ENCODE results near the gene TXNIP. TPM values are rescaled to one million over a fixed set of nuclear protein-coding genes. Genes with fewer than 3 reads are reported as not detected.

TXNIP gene
- total RNA-seq, 1 donor from 2014 or later = 157 TPM

- H3K36me3 Mint-ChIP-seq (ENCODE audit: low read depth, unreplicated experiment) = peaks cover 3% of the 10 kb centered on the region
- H3K27ac ChIP-seq (ENCODE audit: low read depth, low read length) = no peak overlapping the region
- no peaks in the 10 kb centered on the region for H3K9me3 ChIP-seq (ENCODE audit: insufficient read depth, low read depth, low read length)
- H3K9ac ChIP-seq (ENCODE audit: low read length) = no peak overlapping the region
- no peak overlapping the region for H3K4me3 Mint-ChIP-seq (ENCODE audit: unreplicated experiment)
- no peaks in the 10 kb centered on the region for H4K20me1 ChIP-seq (ENCODE audit: insufficient read depth, low read length)
- H3K4me2 ChIP-seq (ENCODE audit: low read length) = no peak overlapping the region
- H3K27me3 ChIP-seq (ENCODE audit: insufficient read depth, low read length) = peaks cover 24% of the 10 kb centered on the region
- H2AFZ ChIP-seq (ENCODE audit: low read depth, low read length) = no peak overlapping the region
- H3K4me1 Mint-ChIP-seq (ENCODE audit: low read depth, unreplicated experiment) = peaks cover 6% of the 10 kb centered on the region
- H3K27me3 Mint-ChIP-seq (ENCODE audit: low read depth, unreplicated experiment) = peaks cover 33% of the 10 kb centered on the region
- peaks cover 6% of the 10 kb centered on the region for H3K9me3 Mint-ChIP-seq (ENCODE audit: unreplicated experiment)
- DNase-seq (ENCODE audit: low read depth) (no peak), FAIRE-seq (no peak)
- TF ChIP-seq CTCF (IDR thresholded peaks at IDR 0.05; ENCODE audit: insufficient read depth, low read depth, low read length) (no peak), EZH2 (IDR thresholded peaks at IDR 0.05; ENCODE audit: insufficient read depth, low read length) (no peak)
- no peaks in the 10 kb centered on the region for H3K4me1 ChIP-seq (ENCODE audit: insufficient read depth, low read length)
- H3K27ac Mint-ChIP-seq (ENCODE audit: unreplicated experiment) = no peak overlapping the region
- H3K79me2 ChIP-seq (ENCODE audit: insufficient read depth, low read length) = no peaks in the 10 kb centered on the region
- no peaks in the 10 kb centered on the region for H3K36me3 ChIP-seq (ENCODE audit: insufficient read depth, low read length)
- H3K4me3 ChIP-seq (ENCODE audit: insufficient read depth, low read depth, low read length) = no peak overlapping the region
Observed at GRCh38 chr1:146021050-146021445, 24.7 kb upstream of the TXNIP start.

- H3K4me3 Mint-ChIP-seq (ENCODE audit: unreplicated experiment) = no peak overlapping the region
Observed at GRCh38 chr1:146020058-146021049, 24.0 kb upstream of the TXNIP start.

More at GRCh38 chr1:146020058-146021049, 24.0 kb upstream of the TXNIP start:
- Histone ChIP-seq H2AFZ (ENCODE audit: low read depth, low read length) (no peak overlapping the region), H3K4me2 (ENCODE audit: low read length) (no peak overlapping the region), H3K4me1 (ENCODE audit: insufficient read depth, low read length) (no peaks in the 10 kb centered on the region), H3K79me2 (ENCODE audit: insufficient read depth, low read length) (no peaks in the 10 kb centered on the region), H3K36me3 (ENCODE audit: insufficient read depth, low read length) (no peaks in the 10 kb centered on the region), H3K9me3 (ENCODE audit: insufficient read depth, low read depth, low read length) (no peaks in the 10 kb centered on the region), H4K20me1 (ENCODE audit: insufficient read depth, low read length) (no peaks in the 10 kb centered on the region), H3K4me3 (ENCODE audit: insufficient read depth, low read depth, low read length) (no peak overlapping the region), H3K9ac (ENCODE audit: low read length) (no peak overlapping the region), H3K27ac (ENCODE audit: low read depth, low read length) (no peak overlapping the region), H3K27me3 (ENCODE audit: insufficient read depth, low read length) (peaks cover 24% of the 10 kb centered on the region)
- Mint-ChIP-seq H3K9me3 (ENCODE audit: unreplicated experiment) (peaks cover 6% of the 10 kb centered on the region), H3K4me1 (ENCODE audit: low read depth, unreplicated experiment) (peaks cover 6% of the 10 kb centered on the region), H3K27ac (ENCODE audit: unreplicated experiment) (no peak overlapping the region), H3K36me3 (ENCODE audit: low read depth, unreplicated experiment) (peaks cover 3% of the 10 kb centered on the region), H3K27me3 (ENCODE audit: low read depth, unreplicated experiment) (peaks cover 34% of the 10 kb centered on the region)
- TF ChIP-seq CTCF (IDR thresholded peaks at IDR 0.05; ENCODE audit: insufficient read depth, low read depth, low read length) (no peak), EZH2 (IDR thresholded peaks at IDR 0.05; ENCODE audit: insufficient read depth, low read length) (no peak)
- FAIRE-seq (no peak), DNase-seq (ENCODE audit: low read depth) (no peak)

Data from astrocyte (in vitro differentiated cells and primary cell).